Fibroblast of lung (primary cell): Measurements from ENCODE around the gene TRAPPC5.

Experiments used
- EZH2 ChIP-seq: IDR thresholded peaks from 2 replicates; pipeline ENCODE4 v1.5.1; 2012; ENCODE audit warnings: low read length, control low read depth, mild to moderate bottlenecking; ENCODE audit errors: missing control alignments
- TF ChIP-seq, protein P1 (sequence below), 2 donors: IDR thresholded peaks in 1 of 2; conservative IDR thresholded peaks in 1 of 2; 1 replicate in 1 of 2; 2 replicates in 1 of 2; pipeline ENCODE4 v1.5.1; 2011 to 2012; ENCODE audit warnings: low read length in 2 of 2, control low read depth in 1 of 2, inconsistent platforms in 1 of 2, low read depth in 1 of 2, mild to moderate bottlenecking in 1 of 2

DNA sequence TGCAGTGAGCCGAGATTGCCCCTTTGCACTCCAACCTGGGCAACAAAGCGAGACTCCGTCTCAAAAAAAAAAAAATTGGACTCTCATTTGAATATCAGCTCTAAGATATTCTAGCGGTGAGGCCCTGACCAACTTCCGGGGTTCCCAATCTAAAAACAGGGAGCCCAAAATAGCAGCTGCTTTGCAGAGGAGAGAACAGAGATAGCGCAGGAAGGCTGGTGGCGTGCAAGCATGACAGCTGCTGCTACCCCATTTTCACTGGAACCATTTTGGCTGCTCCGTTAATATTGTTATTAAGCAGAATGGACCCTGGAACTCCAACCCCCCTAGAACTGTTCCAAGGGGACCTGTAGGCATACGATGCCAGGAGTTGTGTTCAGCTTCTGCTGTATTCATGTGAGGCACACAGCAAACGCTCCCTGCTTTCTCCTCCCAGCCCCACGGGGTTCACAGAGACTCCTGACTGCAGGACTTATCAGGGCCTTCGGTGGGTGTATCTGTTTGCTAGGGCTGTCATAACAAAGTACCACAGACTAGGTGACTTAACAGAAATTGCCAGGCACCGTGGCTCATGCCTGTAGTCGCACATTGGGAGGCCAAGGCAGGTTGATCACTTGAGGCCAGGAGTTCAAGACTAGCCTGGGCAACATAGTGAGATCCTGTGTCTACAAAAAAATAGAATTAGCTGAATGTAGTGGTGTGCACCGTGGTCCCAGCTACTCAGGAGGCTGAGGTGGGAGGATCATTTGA lies 32.2 kb upstream of the TRAPPC5 start:
- TF ChIP-seq, protein P1, sequence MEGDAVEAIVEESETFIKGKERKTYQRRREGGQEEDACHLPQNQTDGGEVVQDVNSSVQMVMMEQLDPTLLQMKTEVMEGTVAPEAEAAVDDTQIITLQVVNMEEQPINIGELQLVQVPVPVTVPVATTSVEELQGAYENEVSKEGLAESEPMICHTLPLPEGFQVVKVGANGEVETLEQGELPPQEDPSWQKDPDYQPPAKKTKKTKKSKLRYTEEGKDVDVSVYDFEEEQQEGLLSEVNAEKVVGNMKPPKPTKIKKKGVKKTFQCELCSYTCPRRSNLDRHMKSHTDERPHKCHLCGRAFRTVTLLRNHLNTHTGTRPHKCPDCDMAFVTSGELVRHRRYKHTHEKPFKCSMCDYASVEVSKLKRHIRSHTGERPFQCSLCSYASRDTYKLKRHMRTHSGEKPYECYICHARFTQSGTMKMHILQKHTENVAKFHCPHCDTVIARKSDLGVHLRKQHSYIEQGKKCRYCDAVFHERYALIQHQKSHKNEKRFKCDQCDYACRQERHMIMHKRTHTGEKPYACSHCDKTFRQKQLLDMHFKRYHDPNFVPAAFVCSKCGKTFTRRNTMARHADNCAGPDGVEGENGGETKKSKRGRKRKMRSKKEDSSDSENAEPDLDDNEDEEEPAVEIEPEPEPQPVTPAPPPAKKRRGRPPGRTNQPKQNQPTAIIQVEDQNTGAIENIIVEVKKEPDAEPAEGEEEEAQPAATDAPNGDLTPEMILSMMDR (conservative IDR thresholded peaks at IDR 0.05 in 1 of 2, IDR thresholded peaks at IDR 0.05 in 1 of 2; ENCODE audit: low read depth in 1 of 2, low read length in 2 of 2) = no peak
- TF ChIP-seq EZH2 = no peak
